Frontal cortex (tissue), 4 donors: Measurements from ENCODE around the gene LARP4B. TPM values are rescaled to one million over a fixed set of nuclear protein-coding genes. Genes with fewer than 3 reads are reported as not detected.

ENCODE experiments used
- DNase-seq, 2 donors: peaks; one replicate each; pipeline ENCODE4 v3.0.0; 2012; ENCODE audit warnings: low spot score in 2 of 2
- FAIRE-seq: peaks from 2 replicates; lab custom pipeline; 2012; peaks lifted over from hg19 to GRCh38; lab: Jason Lieb, UNC
- total RNA-seq: library from RNA; depleted of rRNA; stranded (reverse); fragments of >200 nt; gene quantifications from one replicate; pipeline ENCODE4 v1.2.3, GENCODE V29; 2014
- donor health status: control.
- donor health status: control.
- donor health status: control.

LARP4B gene
- total RNA-seq, 1 donor from 2014 or later = 29.3 TPM

GRCh38 chr10:815338-816090, 116.0 kb downstream of the LARP4B start:
- no peak for DNase-seq
- FAIRE-seq = no peak

GRCh38 chr10:814536-815302, 116.8 kb downstream of the LARP4B start:
- FAIRE-seq (no peak), DNase-seq (no peak)

GRCh38 chr10:813286-813685, 118.2 kb downstream of the LARP4B start:
- FAIRE-seq (no peak), DNase-seq (peak in 1 of 2 donors; percentile 45)

GRCh38 chr10:812787-813186, 118.7 kb downstream of the LARP4B start:
- FAIRE-seq (no peak), DNase-seq (no peak)

- FAIRE-seq (no peak), DNase-seq (no peak)
These were observed 119.9 kb downstream of the LARP4B start for GRCh38 chr10:811379-812175.

- DNase-seq (no peak), FAIRE-seq (no peak)
These were observed 121.1 kb downstream of the LARP4B start for GRCh38 chr10:810351-810846.

- DNase-seq = no peak
These were observed 121.7 kb downstream of the LARP4B start for GRCh38 chr10:809671-810350.

GRCh38 chr10:807958-808353, 123.5 kb downstream of the LARP4B start:
- no peak for DNase-seq
- no peak for FAIRE-seq

More at GRCh38 chr10:809671-810350, 121.7 kb downstream of the LARP4B start:
- no peak for FAIRE-seq

GRCh38 chr10:807163-807957, 124.1 kb downstream of the LARP4B start:
- DNase-seq (no peak), FAIRE-seq (no peak)

GRCh38 chr10:806451-807162, 124.9 kb downstream of the LARP4B start:
- FAIRE-seq (no peak), DNase-seq (no peak)

- no peak for FAIRE-seq
- no peak for DNase-seq
These were observed 125.7 kb downstream of the LARP4B start for GRCh38 chr10:805620-806305.

GRCh38 chr10:804787-805619, 126.5 kb downstream of the LARP4B start:
- FAIRE-seq (no peak), DNase-seq (no peak)

- no peak for DNase-seq
- FAIRE-seq = no peak
These were observed 127.2 kb downstream of the LARP4B start for GRCh38 chr10:804191-804781.

- no peak for DNase-seq
- FAIRE-seq = no peak
These were observed 128.3 kb downstream of the LARP4B start for GRCh38 chr10:803041-803741.

- FAIRE-seq = no peak
- DNase-seq = no peak
These were observed 129.0 kb downstream of the LARP4B start for GRCh38 chr10:802506-802905.

- DNase-seq (no peak), FAIRE-seq (no peak)
These were observed 134.3 kb downstream of the LARP4B start for GRCh38 chr10:797179-797578.
